SK-N-SH treated with all-trans-retinoic acid at 6 μM for 48 hours (cell line): Measurements from ENCODE around the gene LTK.

Experiments
- ATAC-seq: fragments of 200-7000 bp; cut with Tn5 transposase; 3 replicates; pipeline ENCODE4 v1.9.1; 2020; ENCODE audit warnings: mild to moderate bottlenecking, moderate library complexity
- ARNTL ChIP-seq: fragments of 450-650 bp; formaldehyde crosslinking; IDR thresholded peaks from 2 replicates; pipeline ENCODE4 v1.5.0; 2020; ENCODE audit warnings: low read depth, mild to moderate bottlenecking, moderate library complexity, borderline replicate concordance
- CSDC2 ChIP-seq: fragments of 250-450 bp; sonication (Bioruptor Pico); IDR thresholded peaks from 2 replicates; pipeline ENCODE4 v1.5.0; 2020; ENCODE audit warnings: mild to moderate bottlenecking, moderate library complexity
- CSRNP3 ChIP-seq: fragments of 250-450 bp; sonication (Bioruptor Pico); IDR thresholded peaks from 2 replicates; pipeline ENCODE4 v1.5.1; 2021; ENCODE audit warnings: mild to moderate bottlenecking, moderate library complexity
- OSR1 ChIP-seq: fragments of 250-450 bp; sonication (Bioruptor Pico); IDR thresholded peaks from 2 replicates; pipeline ENCODE4 v1.8.0; 2022; ENCODE audit warnings: moderate library complexity, mild to moderate bottlenecking, inconsistent platforms
- PATZ1 ChIP-seq: fragments of 250-450 bp; sonication (Bioruptor Pico); IDR thresholded peaks from 2 replicates; pipeline ENCODE4 v1.8.0; 2020; ENCODE audit warnings: mild to moderate bottlenecking, moderate library complexity, borderline replicate concordance
- POU6F1 ChIP-seq: fragments of 250-450 bp; sonication (Bioruptor Pico); IDR thresholded peaks from 2 replicates; pipeline ENCODE4 v1.8.0; 2021; ENCODE audit warnings: low read depth, mild to moderate bottlenecking, moderate library complexity, borderline replicate concordance
- PPARA ChIP-seq: fragments of 250-450 bp; sonication (Bioruptor Pico); IDR thresholded peaks from 2 replicates; pipeline ENCODE4 v1.5.0; 2020; ENCODE audit warnings: mild to moderate bottlenecking, borderline replicate concordance
- RARB ChIP-seq: fragments of 250-450 bp; sonication (Bioruptor Pico); IDR thresholded peaks from 2 replicates; pipeline ENCODE4 v1.8.0; 2021; ENCODE audit warnings: mild to moderate bottlenecking, moderate library complexity
- SNAI2 ChIP-seq: fragments of 250-450 bp; sonication (Bioruptor Pico); IDR thresholded peaks from 2 replicates; pipeline ENCODE4 v1.5.0; 2020; ENCODE audit warnings: mild to moderate bottlenecking, moderate library complexity
- TCF4 ChIP-seq: fragments of 250-450 bp; sonication (Bioruptor Pico); IDR thresholded peaks from 2 replicates; pipeline ENCODE4 v1.8.0; 2021; ENCODE audit warnings: mild to moderate bottlenecking, moderate library complexity, borderline replicate concordance
- TOX ChIP-seq: fragments of 250-450 bp; sonication (Bioruptor Pico); IDR thresholded peaks from 2 replicates; pipeline ENCODE4 v1.8.0; 2021; ENCODE audit warnings: mild to moderate bottlenecking, moderate library complexity, borderline replicate concordance
- TSHZ2 ChIP-seq: fragments of 250-450 bp; sonication (Bioruptor Pico); IDR thresholded peaks from 2 replicates; pipeline ENCODE4 v1.5.0; 2020; ENCODE audit warnings: mild to moderate bottlenecking, moderate library complexity
- ZC3H10 ChIP-seq: fragments of 250-450 bp; sonication (Bioruptor Pico); IDR thresholded peaks from 2 replicates; pipeline ENCODE4 v1.5.1; 2021; ENCODE audit warnings: mild to moderate bottlenecking, moderate library complexity
- ZFP30 ChIP-seq: fragments of 450-650 bp; formaldehyde crosslinking; IDR thresholded peaks from 2 replicates; pipeline ENCODE4 v1.5.0; 2022; ENCODE audit warnings: mild to moderate bottlenecking, moderate library complexity
- ZNF565 ChIP-seq: fragments of 450-650 bp; formaldehyde crosslinking; conservative IDR thresholded peaks from 2 replicates; pipeline ENCODE4 v1.5.0; 2020; ENCODE audit warnings: low read depth, mild to moderate bottlenecking, moderate library complexity
- ZNF70 ChIP-seq: fragments of 450-650 bp; formaldehyde crosslinking; IDR thresholded peaks from 2 replicates; pipeline ENCODE4 v1.5.0; 2020; ENCODE audit warnings: mild to moderate bottlenecking, moderate library complexity

Gene LTK

GRCh38 chr15:41511331-41511898, 2.2 kb downstream of the LTK start:
- ATAC-seq, result no peak
- TF ChIP-seq ZFP30 (CRISPR knock-in tag) (no peak), ZNF70 (CRISPR knock-in tag) (no peak), PATZ1 (no peak), ZNF565 (CRISPR knock-in tag) (no peak), ARNTL (CRISPR knock-in tag) (no peak), TOX (CRISPR knock-in tag) (no peak), TSHZ2 (CRISPR knock-in tag) (no peak), TCF4 (CRISPR knock-in tag) (no peak), ZC3H10 (no peak)

- ATAC-seq, result no peak
- TF ChIP-seq CSRNP3 (CRISPR knock-in tag) (no peak), POU6F1 (CRISPR knock-in tag) (no peak), OSR1 (no peak), TCF4 (CRISPR knock-in tag) (no peak)
Measured at GRCh38 chr15:41510728-41511127, 2.9 kb downstream of the LTK start.

GRCh38 chr15:41507820-41508290, 5.8 kb downstream of the LTK start:
- TF ChIP-seq ZC3H10 (no peak), PATZ1 (no peak), SNAI2 (CRISPR knock-in tag) (no peak), ARNTL (CRISPR knock-in tag) (no peak), PPARA (CRISPR knock-in tag) (no peak), CSDC2 (CRISPR knock-in tag) (no peak)
- no peak for ATAC-seq

GRCh38 chr15:41506796-41507341, 6.8 kb downstream of the LTK start:
- no peak for ATAC-seq
- TF ChIP-seq CSDC2 (CRISPR knock-in tag), result no peak
- no peak for TF ChIP-seq PATZ1
- TF ChIP-seq ZNF70 (CRISPR knock-in tag), result no peak
- no peak for TF ChIP-seq RARB (CRISPR knock-in tag)
- no peak for TF ChIP-seq TOX (CRISPR knock-in tag)
- no peak for TF ChIP-seq ZC3H10
- TF ChIP-seq OSR1, result no peak
- no peak for TF ChIP-seq ZNF565 (CRISPR knock-in tag)
- no peak for TF ChIP-seq ARNTL (CRISPR knock-in tag)
